Epidermal melanocyte (primary cell): Measurements from ENCODE around the gene EHD2.
A peak's percentile ranks its signal among the peaks of the same experiment; 100 is the strongest.
"Not testable (repeated sequence)": the region's sequence is repeated elsewhere in the genome, so short reads cannot be mapped to it uniquely, and the experiment has no call there.

Experiments used
- DNase-seq: peaks from one replicate; pipeline ENCODE4 v3.0.0; 2011; ENCODE audit warnings: low spot score; ENCODE audit not compliant: insufficient read length

Gene EHD2, protein sequence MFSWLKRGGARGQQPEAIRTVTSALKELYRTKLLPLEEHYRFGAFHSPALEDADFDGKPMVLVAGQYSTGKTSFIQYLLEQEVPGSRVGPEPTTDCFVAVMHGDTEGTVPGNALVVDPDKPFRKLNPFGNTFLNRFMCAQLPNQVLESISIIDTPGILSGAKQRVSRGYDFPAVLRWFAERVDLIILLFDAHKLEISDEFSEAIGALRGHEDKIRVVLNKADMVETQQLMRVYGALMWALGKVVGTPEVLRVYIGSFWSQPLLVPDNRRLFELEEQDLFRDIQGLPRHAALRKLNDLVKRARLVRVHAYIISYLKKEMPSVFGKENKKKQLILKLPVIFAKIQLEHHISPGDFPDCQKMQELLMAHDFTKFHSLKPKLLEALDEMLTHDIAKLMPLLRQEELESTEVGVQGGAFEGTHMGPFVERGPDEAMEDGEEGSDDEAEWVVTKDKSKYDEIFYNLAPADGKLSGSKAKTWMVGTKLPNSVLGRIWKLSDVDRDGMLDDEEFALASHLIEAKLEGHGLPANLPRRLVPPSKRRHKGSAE

DNA sequence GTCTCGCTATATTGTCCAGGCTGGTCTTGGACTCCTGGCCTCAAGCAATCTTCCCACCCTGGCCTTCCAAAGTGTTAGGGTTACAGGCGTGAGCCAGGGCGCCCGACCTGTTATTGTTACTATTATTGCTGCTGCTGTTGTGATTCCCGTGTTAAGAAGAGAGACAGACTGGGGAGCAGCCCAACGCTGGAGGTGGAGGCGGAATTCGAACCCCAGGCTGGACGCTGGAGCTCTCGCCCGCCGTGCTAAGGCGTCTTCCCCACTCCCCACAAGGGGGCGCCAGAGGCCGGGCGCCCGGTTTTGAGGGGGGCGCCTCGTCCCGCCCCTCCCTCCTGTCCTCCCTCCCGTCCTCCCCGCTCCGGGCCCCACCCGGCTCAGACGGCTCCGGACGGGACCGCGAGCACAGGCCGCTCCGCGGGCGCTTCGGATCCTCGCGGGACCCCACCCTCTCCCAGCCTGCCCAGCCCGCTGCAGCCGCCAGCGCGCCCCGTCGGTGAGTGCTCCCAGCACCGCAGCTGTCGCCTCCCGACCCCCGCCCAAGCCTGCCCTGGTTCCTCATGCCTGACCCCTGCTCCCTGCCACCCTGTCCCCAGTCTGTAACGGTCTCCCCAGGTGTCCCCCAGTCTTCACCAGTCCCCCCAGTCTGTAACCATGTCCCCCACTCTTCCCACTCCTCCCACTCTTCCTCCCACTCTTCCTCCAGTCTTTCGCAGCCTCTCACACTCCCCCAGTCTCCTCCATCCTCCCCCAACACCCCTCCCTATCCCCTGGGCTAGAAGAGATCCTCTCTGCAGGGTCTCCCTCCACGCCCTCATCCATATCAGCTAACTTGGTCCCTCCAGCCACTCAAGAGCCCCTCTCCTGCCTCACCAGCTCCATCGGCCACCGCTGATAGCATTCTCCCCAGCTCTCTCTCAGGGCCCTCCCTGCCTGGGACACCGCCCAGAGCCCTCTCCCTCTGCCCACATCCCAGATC lies at the start of gene EHD2:
Gene EHD2, plus strand, starts transcription at position 377 of the 976 bp plus-strand sequence. CDS start 3,191 bp downstream, outside the sequence.
- no peak for DNase-seq

DNA sequence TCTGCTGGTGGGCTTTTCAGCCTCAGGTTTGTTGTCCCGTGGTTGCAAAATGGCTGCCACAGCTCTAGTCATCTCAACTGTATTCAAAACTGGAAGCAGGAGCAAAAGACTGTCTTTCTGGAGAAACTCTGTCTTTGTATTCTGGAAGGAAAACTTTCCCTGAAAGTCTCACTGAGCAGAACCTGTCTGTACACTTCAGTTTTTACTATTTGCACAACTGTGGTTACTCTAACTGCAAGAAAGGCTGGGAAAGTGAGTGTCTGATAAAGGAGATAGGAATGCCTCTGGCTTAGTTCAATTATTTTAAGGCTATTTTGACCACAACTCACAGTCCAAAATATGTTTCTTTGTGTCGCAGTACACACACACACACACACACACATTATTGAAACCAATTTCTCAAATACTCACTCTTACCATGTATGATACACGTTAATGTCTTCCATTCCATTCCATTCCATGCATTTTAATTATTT lies 49.7 kb upstream of the EHD2 start:
- peak; percentile 44 for DNase-seq

DNA sequence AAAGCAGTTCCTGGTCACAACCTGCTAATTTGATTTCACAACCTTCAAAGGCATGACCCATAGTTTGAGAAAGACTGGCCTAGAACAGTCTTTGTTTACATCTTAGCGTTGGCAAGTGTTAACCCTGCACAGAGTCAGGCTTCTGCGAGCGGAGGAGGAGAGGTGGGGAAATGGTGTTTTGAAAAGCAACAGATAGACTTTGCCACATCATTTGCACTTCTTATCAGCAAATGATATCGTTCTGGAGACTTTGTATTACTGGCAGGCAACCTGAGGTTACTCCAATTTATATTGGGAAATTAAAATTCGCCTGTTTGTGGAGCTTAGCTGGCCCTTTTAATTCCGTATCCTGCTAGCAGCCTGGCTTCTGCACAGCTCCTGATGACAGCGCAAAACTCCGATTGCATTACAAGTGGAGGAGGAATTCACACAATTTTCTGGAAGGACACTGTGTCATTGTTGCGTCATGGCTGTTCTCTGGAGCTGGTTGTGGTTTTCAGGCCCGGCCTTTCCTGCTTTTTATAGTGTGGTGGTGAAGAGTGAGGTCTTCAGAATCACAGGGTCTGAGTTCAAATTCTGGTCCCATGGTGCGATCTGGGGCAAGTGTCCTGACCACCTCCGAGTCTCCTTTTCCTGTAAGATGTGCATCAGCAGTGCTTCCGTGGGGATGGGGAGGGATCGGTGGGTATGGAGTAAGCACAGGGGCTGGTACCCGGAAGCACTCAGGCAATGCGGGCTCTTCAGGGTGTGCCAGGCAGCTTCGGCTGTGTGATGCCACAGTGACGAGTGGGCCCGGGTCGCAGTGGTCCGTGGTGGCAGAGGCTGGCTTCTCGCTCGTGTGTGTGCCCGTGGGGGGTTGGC lies 49.1 kb upstream of the EHD2 start:
- DNase-seq, result peak; percentile 86

DNA sequence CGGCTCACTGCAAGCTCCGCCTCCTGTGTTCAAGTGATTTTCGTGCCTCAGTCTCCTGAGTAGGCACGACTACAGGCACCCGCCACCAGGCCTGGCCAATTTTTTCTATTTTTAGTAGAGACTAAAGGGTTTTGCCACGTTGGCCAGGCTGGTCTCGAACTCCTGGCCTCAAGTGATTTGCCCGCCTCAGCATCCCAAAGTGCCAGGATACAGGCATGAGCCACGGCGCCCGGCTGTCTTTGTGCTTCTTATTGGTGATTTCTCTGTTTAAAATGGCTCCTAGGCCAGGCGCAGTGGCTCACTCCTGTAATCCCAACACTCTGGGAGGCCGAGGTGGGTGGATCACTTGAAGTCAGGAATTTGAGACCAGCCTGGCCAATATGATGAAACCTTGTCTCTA lies 44.7 kb upstream of the EHD2 start:
- DNase-seq, result not testable (repeated sequence)

DNA sequence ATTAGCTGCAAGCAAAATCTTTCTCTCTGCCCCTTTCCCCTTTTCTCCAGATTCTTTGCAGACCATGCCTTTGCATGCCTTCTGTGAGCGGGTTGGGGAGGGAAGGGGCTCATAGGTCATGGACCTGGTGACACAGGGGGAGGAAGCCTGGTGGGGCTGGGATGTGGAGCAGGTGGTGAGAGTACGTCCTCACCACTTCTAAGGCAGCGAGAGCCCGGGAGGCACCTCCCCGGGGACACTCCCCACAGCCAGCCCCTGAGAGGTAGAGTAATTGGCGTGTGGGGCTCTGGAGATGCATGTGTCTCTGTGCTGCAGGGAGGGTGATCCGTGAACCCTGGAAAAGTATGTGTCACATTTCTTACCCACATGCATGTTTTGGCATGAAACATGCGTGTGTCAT lies 42.5 kb upstream of the EHD2 start:
- no peak for DNase-seq

DNA sequence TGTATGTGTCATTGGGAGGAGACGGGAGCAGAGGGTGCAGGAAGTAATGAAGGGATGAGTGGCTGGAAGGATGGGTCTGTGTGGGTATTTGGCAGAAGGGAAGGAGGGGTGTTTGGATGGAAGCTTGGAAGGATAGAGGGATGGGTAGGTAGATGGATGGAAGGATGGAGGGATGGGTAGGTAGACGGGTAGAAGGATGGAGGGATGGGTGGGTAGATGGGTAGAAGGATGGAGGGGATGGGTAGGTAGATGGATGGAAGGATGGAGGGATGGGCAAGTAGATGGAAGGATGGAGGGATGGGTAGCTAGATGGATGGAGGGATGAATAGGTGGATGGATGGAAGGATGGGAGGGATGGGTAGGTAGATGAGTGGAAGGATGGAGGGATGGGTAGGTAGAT lies 41.7 kb upstream of the EHD2 start:
- DNase-seq, result no peak

DNA sequence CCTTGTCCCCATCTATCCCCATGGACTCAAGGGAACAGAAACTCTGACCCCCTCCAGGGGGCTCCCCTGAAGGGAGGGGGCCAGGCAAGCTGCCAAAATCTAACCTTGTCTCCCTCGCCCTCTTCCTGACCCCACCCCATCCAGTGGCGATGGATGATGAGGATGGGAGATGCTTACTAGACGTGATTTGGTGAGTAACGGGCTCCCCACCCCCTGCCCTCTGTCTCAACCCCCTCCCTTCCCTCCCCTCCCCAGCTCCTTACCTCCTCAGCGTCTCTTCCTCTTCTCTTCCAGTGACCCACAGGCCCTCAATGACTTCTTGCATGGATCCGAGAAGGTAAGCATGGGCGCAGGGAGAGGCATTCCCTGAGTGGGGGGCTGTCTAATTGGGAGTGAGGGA lies 39.8 kb upstream of the EHD2 start:
- DNase-seq, result no peak

DNA sequence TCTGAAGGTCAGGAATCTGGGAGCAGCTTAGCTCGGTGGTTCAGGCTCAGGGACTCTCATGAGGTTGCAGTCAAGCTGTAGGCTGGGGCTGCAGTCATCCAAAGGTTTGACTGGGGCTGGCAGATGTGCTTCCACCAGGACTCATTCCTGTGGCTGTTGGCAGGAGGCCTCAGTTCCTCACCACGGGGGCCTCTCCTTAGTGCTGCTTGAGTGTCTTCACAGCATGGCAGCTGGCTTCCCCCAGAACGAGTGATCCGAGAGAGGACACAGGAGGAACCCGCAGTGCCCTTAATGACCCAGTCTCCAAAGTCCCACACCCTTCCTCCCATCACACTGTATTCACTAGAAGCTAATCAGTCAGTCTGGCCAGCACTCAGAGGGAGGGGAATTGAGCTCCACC lies 38.7 kb upstream of the EHD2 start:
- DNase-seq, result no peak

DNA sequence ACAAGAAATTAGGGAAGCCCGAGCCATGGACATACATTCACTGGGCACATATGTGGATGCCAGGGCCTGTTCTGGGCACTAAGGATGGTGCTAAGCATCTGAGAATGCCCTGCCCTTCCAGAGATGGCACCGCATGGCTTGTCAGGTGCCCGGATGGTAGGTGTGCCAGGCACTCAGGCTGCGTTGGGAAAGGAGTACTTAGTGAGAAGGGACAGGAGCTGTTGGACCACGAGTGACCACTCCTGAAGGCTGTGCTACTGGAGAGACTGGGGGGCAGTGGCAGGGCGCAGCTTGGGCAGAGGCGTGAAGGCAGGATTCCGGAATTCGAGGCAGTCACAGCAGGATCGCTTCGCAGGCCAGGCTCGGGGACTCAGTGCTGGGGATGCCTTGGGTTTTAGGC lies 38.0 kb upstream of the EHD2 start:
- DNase-seq, result no peak

DNA sequence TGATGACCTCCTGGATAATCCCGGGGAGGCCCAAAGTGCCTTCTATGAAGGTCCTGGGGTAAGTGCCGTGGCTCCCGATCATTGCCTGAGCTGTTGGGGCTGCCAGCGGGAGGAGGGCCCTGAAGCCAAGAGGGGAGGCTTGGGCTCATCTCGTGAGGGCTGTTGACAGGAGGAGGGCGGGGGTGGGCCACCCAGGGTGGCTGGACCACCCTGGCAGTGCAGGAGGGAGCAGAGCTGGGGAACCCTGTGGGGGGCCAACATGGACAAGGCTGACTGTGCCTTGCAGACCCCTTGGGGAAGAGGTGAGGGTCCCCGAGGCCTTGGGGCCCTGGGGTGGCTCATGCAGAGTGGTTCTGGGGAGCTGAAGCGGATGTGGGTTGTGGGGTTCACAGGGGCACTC lies 37.4 kb upstream of the EHD2 start:
- DNase-seq, result no peak

DNA sequence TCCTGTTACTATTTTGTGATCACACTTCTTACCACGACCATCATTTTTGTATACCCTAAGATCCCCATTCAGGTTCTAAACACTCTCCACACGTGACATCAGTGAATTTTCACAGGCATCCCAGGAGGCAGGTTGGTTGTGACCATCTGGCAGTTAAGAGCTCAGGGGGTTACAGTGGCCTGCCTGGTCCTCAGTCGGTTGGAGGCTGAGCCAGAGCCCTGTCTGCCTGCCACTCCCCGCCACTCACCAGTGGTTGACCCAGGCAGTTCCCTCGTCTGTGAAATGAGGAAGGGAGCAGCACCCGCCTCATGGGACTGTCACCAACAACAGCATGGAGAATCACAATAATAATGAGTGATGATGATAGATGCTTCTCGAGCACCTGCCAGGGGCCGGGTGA lies 36.4 kb upstream of the EHD2 start:
- DNase-seq, result no peak

DNA sequence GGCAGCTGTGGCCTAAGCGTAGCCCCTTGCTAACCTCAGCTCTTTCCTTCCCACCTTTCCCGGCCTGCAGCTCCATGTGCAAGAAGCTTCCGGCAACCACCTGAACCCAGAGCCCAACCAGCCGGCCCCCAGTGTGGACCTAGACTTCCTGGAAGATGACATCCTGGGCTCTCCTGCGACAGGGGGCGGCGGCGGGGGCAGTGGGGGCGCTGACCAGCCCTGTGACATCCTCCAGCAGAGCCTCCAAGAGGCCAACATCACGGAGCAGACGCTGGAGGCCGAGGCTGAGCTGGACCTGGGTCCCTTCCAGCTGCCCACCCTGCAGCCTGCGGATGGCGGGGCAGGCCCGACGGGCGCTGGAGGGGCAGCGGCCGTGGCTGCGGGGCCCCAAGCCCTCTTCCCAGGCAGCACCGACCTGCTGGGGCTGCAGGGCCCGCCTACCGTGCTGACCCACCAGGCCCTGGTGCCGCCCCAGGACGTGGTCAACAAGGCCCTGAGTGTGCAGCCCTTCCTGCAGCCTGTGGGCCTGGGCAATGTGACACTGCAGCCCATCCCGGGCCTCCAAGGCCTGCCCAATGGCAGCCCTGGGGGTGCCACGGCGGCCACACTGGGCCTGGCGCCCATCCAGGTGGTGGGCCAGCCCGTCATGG lies 33.8 kb upstream of the EHD2 start:
- DNase-seq, result no peak

DNA sequence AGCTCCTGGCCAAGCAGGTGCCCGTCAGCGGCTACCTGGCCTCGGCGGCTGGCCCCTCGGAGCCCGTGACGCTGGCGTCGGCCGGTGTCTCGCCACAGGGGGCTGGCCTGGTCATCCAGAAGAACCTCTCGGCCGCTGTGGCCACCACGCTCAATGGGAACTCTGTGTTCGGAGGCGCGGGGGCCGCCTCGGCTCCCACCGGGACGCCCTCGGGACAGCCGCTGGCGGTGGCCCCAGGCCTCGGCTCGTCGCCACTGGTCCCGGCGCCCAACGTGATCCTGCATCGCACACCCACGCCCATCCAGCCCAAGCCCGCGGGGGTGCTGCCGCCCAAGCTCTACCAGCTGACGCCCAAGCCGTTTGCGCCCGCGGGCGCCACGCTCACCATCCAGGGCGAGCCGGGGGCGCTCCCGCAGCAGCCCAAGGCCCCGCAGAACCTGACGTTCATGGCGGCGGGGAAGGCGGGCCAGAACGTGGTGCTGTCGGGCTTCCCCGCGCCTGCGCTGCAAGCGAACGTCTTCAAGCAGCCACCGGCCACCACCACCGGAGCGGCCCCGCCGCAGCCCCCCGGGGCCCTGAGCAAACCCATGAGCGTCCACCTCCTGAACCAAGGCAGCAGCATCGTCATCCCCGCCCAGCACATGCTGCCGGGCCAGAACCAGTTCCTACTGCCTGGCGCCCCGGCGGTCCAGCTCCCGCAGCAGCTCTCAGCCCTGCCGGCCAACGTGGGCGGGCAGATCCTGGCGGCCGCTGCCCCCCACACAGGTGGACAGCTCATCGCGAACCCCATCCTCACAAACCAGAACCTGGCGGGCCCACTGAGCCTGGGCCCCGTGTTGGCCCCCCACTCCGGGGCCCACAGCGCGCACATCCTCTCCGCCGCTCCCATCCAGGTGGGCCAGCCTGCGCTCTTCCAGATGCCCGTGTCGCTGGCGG lies 33.0 kb upstream of the EHD2 start:
- DNase-seq, result no peak

DNA sequence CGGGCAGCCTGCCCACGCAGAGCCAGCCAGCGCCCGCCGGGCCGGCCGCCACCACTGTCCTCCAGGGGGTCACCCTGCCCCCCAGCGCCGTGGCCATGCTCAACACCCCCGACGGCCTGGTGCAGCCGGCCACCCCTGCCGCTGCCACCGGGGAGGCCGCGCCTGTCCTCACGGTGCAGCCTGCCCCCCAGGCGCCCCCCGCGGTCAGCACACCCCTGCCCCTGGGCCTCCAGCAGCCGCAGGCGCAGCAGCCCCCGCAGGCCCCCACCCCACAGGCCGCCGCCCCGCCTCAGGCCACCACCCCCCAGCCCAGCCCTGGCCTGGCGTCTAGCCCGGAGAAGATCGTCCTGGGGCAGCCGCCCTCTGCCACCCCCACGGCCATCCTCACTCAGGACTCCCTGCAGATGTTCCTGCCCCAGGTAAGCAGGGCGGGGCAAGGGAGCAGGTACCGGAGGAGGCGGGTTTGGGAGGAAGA lies 32.3 kb upstream of the EHD2 start:
- DNase-seq, result no peak

DNA sequence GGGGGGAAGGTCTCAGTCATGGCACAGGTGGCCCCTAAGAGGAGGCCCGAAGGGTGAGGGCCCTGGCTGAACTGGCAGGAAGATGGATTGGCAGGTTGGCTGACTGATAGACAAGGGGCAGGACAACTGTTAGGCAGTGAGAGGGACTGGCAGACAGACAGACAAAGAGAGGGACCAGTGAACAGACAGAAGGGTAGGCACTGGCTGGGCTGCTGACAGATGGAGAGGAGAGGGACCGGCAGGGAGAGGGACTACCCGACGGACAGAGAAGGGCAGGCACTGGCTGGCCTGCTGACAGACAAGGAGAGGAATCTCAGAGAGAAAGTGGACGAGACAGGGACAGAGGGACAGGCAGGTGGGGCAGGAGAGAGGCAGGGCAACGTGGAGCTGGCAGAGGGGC lies 31.8 kb upstream of the EHD2 start:
- DNase-seq, result no peak

DNA sequence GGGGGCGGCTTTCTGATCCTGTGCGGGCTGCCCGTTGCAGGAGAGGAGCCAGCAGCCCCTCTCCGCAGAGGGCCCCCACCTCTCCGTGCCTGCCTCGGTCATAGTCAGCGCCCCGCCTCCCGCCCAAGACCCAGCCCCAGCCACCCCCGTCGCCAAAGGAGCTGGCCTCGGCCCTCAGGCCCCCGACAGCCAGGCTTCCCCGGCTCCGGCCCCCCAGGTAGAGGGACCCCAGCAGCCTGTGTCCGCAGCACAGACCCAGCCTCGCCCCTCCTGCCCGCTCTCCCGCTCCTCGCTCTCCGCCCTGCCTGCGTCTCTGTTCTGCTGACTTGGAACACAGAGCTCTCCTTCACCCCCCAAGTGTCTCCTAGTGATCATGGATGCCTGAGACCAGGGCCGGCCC lies 31.3 kb upstream of the EHD2 start:
- no peak for DNase-seq

DNA sequence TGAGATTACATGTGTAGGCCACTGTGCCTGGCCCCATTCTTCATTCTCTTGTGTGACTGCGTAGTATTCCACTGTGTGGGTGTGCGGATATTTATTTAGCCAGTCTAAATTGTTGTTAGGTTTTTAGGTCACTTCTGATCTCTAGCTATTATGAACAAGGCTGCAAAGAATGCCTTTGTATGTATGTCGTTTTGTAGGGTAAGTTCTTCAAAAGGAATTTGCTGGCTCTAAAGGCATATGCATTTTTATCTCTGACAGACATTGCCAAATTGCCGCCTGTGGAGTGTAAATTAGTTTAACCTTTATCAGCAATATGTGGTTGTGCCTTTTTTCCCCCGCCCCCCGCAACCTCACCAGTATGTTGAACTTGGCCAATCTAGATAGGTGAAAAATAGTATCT lies 30.3 kb upstream of the EHD2 start:
- no peak for DNase-seq

DNA sequence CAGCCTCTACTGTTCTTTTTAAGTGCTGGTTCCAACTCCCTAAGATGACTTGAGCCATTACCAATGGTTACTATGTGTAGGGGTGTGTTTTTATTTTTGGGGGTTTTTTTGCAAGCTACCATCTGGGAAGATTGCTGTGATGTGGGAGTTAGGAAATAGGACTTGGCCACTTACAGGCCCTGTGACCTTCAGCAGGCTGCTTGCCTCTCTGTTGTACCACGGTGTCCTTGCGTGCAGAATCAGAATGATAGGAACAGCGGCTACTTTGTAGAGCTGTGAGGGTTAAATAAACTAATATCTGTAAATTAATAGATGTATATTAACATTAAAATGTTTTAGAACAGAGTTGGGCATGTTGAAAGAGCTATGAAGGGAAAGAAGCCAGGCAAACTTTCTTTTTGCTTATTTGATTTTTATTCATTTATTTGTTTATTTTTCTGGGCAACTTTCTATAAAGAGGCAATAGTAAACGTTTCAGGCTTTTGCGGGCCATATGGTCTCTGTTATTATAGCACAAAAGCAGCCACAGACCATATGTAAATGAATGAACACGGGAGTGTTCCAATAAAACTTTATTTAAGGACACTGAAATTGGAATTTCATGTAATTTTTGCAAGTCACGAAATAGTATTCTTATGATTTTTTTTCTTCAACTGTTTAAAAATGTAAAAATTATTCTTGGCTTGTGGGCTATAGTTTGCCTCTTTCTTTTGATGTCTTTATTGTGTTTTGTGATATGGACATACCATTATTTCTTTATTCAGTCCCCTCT lies 26.4 kb upstream of the EHD2 start:
- no peak for DNase-seq

DNA sequence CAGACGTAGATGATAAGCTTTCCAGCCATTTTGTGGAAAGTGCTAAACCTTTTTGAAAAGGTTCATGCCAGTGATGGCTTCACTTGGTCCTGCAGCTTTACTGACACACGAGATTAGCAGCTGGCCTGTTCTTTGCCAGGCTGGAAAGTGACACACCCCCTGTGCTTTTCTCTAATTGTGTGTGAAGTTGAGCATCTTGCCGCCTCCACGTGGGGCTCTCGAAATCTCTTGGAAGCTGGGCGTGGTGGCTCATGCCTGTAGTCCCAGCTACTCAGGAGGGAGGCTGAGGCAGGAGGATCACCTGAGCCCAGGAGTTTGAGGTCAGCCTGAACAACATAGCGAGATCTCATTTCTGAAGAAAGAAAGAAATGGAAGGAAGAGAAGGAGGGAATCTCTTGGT lies 25.3 kb upstream of the EHD2 start:
- no peak for DNase-seq
